NCI-H526 (cell line): ENCODE measurements around the gene LMCD1.

ENCODE experiments used
- DNase-seq, 2 experiments: peaks; one replicate each; lab custom pipeline; 2025; lab: John Stamatoyannopoulos, UW

The LMCD1 gene

GRCh38 chr3:8484409-8485140 is 17.0 kb upstream of the LMCD1 start:
- no peak for DNase-seq

DNA sequence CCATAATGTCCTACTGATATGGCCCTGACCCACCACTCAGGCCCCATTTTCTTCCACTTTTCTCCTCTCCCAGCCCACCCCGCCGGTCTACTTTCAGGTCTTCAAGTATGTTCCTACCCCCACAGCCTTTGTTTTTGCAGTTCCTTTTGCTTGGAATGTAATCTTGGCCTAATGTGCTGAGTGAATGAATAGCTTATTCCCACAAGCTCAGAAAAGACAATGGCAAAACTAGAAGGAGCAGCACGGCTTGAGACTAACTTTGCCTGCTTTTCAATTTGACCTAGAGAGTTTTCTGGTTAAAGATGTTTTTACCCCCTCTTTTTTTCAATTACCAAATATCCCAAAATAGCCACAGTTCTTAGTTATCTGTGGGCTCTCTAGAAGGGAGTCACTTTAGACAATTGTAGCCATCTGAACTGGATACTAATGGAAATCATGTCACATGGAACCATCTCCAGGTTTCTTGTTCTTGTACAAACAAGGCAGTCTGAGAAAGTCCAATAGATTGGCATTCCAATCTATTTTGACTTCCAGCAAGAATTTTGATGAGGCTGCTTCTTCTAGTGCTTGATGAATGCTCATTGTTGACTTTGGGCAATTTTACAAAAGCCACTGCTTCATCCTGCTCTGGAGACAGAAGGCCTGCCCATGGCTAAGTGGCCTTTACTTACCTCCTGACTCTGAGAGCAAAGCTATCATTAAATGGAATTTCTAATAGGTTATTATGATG is 16.3 kb upstream of the LMCD1 start:
- no peak for DNase-seq

GRCh38 chr3:8485943-8486342 is 15.7 kb upstream of the LMCD1 start:
- no peak for DNase-seq

GRCh38 chr3:8486434-8486833 is 15.2 kb upstream of the LMCD1 start:
- DNase-seq, result no peak

DNA sequence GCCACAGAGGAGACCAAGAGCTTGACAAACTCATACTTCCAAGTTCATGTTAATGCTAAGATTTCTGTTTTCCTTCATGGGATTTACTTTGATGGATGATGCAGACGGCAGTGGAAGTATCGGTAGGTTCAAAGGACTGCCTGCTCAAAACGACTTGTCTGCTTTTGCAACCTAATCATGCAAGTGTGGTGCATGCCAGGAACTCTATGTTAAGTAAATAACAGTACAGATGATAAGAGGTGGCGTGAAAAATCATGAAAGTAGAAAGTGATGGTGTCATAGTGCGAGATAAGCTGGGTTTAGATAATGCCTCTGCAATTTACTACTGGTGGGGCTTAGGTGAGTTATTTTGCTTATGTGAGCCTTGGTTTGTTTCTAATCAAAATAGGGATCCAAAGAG is 14.7 kb upstream of the LMCD1 start:
- no peak for DNase-seq

DNA sequence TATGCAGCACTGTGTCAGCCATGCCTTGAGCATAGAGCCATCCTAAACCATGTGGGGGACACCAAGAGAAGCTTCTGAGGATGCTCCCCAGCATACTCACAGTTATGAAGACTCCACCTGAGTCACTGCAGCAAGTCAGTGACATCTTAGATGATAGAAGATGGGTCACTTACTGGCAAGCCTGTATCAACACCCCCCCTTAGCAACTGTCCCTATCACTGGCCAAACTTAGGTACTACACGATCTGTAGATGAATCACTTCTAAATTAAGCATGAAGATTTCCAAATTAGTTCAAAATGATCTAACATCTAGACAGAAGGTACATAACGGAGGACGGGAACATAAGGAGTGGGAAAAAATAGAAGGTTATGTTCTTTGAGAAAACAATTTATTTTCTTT is 13.2 kb upstream of the LMCD1 start:
- DNase-seq, result no peak

DNA sequence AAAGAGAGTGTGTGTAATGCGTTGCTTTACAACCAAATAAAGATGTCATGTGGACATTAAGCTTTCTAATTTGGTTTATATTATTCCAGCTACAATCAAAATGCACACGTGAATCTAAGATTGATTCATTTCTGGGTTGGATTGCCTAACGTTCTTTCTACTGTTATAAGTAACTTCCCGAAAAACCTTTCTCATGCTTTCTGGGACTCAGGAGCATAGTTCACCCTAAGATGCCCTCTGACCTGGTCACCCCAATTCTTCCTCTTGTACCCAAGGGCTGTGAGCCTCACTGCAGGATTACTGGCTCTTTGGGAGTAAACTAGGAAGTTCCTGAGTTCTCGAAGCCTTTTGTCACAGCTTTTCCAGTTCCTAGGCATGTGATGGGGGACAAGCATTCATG is 12.7 kb upstream of the LMCD1 start:
- DNase-seq, result no peak

DNA sequence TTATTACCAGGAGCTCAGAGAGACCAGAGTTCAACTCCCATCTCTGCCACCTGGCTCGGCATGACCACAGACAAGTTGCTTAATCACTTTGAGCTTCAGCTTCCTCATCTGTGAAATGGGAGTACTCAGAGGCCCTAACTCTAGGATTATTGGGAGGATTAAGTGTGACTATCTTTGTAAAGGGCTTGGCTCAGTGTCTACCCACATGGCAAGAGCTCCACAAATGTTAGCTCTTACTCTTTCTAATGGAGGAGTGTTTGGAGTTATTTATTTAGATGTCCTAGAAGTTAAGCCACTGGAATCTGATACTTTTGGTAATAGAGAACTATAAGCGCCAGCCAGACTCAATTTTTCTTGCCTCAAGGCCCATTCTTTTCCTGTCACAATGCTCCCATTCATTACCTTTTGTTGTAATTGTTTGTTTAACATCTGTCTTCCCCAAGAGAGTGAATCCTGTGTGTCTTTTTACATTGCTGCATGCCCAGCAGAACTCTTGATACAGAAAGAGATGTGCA is 12.3 kb upstream of the LMCD1 start:
- DNase-seq, result peak; percentile 60 to 67

GRCh38 chr3:8490079-8490552 is 11.5 kb upstream of the LMCD1 start:
- peak; percentile 4 to 22 for DNase-seq

DNA sequence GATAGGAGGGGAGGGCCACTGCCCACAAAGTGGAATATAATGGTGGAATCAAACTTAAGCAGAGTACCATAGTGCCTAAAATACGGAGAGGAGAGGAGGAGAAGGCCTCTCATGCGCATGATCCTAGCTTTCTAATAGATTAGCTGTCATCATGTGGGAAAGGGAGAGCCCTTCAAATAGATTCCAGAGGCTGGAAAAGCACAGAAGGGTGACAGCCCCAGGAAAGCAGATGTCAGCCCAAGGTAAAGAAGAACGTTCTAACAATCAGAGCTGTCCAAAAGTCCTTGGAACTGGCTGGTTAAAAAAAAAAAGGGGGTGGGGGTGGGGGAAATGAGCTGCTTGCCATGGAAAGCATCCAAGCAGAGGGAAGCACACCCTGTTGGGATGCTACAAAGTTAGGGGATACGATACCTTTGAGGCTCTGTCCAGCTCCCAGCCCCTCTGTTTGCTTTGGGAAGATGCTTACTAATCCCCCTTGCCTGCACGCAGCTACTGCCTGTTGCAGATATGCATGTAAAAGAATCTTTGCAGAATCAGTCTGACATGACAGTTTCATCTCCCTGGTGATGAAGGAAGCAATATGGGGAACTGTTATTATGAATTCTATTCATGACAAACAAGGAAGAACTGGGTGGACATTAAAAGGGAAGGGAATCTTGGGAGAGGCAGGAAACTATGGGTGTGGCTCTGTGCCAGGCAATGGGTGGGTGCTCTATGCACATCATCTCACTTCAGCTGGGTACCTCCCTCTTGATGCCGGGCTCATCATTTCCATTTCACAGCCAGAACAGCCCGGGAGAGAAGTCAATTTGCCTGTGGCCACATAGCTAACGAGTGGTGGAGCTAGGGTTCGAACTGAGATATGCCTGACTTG is 10.1 kb upstream of the LMCD1 start:
- no peak for DNase-seq

- DNase-seq, result no peak
Observed at GRCh38 chr3:8492744-8493511, 8.7 kb upstream of the LMCD1 start.

DNA sequence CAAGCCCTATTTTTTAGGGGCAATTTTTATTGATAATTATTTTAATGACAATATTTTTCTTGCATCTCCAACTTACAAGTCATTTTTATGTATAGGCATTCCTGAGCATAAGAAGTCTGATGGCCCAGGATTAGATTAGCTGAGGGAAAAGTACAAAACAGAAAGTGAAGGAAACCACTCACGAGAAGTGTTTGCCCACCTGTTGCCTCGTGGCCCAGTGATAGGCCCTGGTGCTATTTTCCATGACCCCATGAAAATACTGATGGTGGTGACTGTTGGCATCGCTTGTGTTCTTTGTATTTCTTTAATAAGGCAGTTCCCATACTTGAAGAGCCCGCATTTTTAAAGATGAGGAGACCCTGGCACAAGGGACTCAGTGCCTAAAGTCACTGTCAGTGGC is 7.9 kb upstream of the LMCD1 start:
- DNase-seq, result no peak

DNA sequence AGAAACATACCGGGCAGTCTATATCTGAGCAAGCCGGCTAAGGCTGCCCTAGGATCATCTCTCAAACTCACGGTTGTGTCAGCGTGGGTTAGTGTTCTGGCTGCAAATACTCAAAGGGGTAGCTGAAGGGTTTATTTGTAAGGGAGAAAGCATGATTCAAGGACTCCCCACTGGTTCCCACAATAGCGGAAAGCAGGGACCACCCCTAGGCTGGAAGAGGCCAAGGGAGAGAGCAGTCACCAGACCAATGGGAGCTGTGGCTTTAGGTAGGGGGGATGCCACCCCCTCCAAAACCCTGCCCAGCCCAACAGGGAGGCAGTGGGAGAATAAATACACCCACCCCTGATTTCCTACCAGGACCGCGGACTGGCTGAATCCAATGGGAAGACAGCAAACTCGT is 7.3 kb upstream of the LMCD1 start:
- DNase-seq, result no peak

DNA sequence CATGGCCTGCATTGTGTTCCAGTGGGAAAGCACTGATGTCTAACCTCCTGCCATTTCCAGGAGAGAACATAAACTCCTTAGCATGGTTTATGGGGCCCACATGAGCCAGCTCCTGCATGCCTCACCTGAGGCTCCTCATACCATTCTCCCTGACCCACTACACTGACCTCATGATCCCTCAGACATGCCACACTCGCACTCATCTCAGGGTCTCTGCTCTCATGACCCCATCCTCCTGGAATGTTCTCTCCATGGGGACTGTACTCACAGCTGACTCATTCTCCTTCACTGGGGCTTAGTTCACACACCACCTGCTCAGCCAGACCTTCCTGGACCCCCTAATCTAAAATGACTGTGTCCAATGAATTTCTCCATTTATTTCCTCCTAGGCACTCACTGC is 4.0 kb upstream of the LMCD1 start:
- DNase-seq, result no peak

GRCh38 chr3:8499181-8499611 is 2.4 kb upstream of the LMCD1 start:
- DNase-seq, result peak; percentile 87 to 89

DNA sequence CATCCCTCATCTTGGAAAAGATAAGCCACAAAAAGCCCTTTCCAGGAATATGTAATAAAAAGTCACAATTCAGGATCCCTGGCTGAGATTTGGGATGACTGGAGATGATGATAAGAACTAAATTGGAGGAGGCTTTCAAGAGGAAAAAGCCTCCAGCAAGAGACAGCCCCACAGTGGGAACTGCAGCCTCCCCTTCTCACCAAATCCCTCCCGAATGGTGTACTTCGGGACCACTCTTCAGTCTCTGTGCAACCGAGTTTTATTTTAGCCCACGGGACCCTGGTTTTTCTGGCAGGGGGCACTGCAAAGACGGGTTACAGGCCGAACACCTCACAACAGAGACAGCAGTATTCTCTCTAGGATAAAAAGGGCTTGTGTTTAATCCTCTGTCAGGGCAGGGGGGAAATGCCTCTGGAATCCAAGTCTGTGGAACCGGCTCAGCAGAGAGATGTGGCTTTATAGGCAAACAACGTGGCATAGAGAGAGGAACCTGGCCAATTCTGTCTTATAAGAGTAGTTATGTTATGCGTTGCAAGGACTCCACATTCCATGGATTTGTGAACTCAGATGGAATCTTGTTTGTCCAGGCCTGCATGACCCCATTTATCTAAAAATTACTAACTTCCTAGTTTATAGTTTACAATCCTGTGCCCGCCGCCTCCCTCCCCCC is 1.2 kb upstream of the LMCD1 start:
- peak; percentile 34 to 50 for DNase-seq

- peak in 1 of 2 experiments; percentile 29 for DNase-seq
Observed at GRCh38 chr3:8500989-8501370, 643 bp upstream of the LMCD1 start.

- no peak for DNase-seq
Observed at GRCh38 chr3:8503461-8503860, 1.8 kb downstream of the LMCD1 start.

DNA sequence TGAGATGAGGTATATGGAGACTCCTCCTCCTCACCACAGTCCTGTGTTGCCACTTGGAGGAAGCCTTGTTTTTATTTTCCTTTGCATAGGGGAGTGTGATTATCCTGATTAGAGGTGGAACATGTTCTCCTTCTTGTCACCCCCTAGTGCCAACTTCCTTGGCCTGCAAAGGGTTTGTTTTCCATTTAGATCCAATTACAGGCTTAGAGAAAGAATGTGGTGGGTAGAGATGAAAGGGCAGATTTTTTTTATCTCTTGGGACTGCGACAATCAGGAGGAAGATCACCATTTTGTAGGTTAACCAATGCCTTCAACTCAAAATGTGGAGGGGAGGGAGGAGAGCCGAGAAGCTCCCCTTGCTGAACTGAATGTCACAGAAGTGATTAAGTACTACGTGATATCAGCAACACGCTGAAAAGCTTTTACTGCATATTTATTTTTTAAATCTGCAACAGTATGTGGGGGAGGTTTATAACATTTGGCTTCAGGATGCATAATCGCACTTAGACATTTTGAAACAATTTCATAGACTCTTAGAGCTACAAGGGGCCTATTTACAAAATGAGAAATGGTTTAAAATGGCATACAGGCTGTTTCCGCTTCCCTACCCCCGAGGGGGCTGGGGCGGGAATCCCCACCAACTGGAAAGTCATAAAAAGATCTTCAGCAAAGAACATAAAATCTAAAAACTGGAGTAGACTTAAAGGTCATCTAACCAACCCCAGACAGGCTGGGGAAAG is 2.4 kb downstream of the LMCD1 start:
- no peak for DNase-seq

DNA sequence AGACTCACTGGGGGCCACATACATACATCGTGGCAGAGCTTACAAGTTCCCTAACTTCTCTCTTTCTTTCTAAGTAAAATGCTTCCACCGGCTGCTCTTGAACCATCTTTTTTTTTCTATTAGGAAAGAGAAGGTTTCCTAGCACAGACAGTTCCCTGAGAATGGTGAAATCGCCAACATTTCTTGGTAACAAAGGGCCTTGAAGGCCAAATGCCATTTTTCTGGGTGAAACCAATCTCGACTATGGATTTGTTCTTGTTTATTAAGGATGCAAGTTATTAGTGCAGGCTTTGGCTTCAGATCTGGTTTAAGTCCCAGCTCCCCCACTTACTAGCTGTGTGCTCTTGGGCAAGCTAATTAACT is 3.0 kb downstream of the LMCD1 start:
- DNase-seq, result no peak
